Kidney (tissue), 14 donors: Measurements from ENCODE around the gene GALNT9. TPM values are rescaled to one million over a fixed set of nuclear protein-coding genes. Genes with fewer than 3 reads are reported as not detected.
A peak's percentile ranks its signal among the peaks of the same experiment; 100 is the strongest.

Source experiments
- DNase-seq, 5 donors: peaks; one replicate each; pipeline ENCODE4 v3.0.0-alpha.2; 2013 to 2020
- FAIRE-seq: peaks from 2 replicates; lab custom pipeline; 2012; peaks lifted over from hg19 to GRCh38; lab: Jason Lieb, UNC
- H3K27ac ChIP-seq, 2 donors: one replicate each; pipeline ENCODE4 v1.7.0; 2013; ENCODE audit warnings: low read depth in 2 of 2, low read length in 2 of 2, inconsistent platforms in 1 of 2
- H3K27me3 ChIP-seq: one replicate; pipeline ENCODE4 v1.7.1; 2013; ENCODE audit warnings: low read length, inconsistent platforms; ENCODE audit not compliant: control insufficient read depth, insufficient read depth
- H3K36me3 ChIP-seq, 3 donors: one replicate each; pipeline versions ENCODE4 v1.7.0 to v1.7.1; 2013; ENCODE audit warnings: low read length in 3 of 3, control low read depth in 1 of 3, inconsistent platforms in 1 of 3; ENCODE audit not compliant: insufficient read depth in 3 of 3, control insufficient read depth in 2 of 3
- H3K4me1 ChIP-seq, 3 donors: one replicate each; pipeline versions ENCODE4 v1.7.0 to v1.7.1; 2013; ENCODE audit warnings: low read length in 3 of 3, inconsistent platforms in 1 of 3, low read depth in 1 of 3; ENCODE audit not compliant: control insufficient read depth in 2 of 3, insufficient read depth in 2 of 3
- H3K4me3 ChIP-seq, 3 donors: one replicate each; pipeline versions ENCODE4 v1.7.0 to v1.8.1; 2013; ENCODE audit warnings: low read length in 3 of 3, control low read depth in 1 of 3, inconsistent platforms in 1 of 3
- H3K9ac ChIP-seq, 3 donors: one replicate each; pipeline versions ENCODE4 v1.7.0 to v1.7.1; 2013; ENCODE audit warnings: low read length in 3 of 3, control low read depth in 1 of 3, inconsistent platforms in 1 of 3
- H3K9me3 ChIP-seq, 3 donors: one replicate each; pipeline versions ENCODE4 v1.7.0 to v1.7.1; 2013; ENCODE audit warnings: low read length in 3 of 3, control low read depth in 1 of 3, inconsistent platforms in 1 of 3; ENCODE audit not compliant: control insufficient read depth in 2 of 3, insufficient read depth in 1 of 3
- CTCF ChIP-seq: IDR thresholded peaks from 3 replicates; pipeline ENCODE4 v1.5.1; 2012; ENCODE audit warnings: mild to moderate bottlenecking, moderate library complexity, borderline replicate concordance; ENCODE audit not compliant: insufficient read depth; ENCODE audit errors: extremely low read depth
- intact Hi-C: fragments of 100-400 bp; cut with DNase I; formaldehyde crosslinking; loops from one replicate; pipeline ENCODE4 v1.11.1; 2022
- polyA plus RNA-seq: library from polyadenylated mRNA; stranded (reverse); fragments of 350-450 nt; fragmentation: Illumina TruSeq; extraction: RNeasy Lipid Tissue Mini Kit (QIAGEN cat#74804); gene quantifications from one replicate; pipeline ENCODE4 v1.2.3, GENCODE V29; 2014; ENCODE audit warnings: low read depth, low replicate concordance; ENCODE audit not compliant: insufficient read depth
- total RNA-seq: library from RNA; stranded (reverse); fragmentation: NEBNext Ultra II Directional; extraction: Animal tissue kit (Norgen Biotek cat#: 25700); gene quantifications from one replicate; pipeline ENCODE4 v1.2.1, GENCODE V29; 2021
- donor health status: control.
- donor health status: control.
- donor health status: control.
- donor health status: control.
- donor health status: control.
- donor health status: DM: yes; HTN: yes; CAD: no.
- donor health status: Normal renal cell carcinoma (clear cell type).

GALNT9 gene
- total and polyA plus RNA-seq, 2 donors from 2014 or later, result 4.8 to 20.7 TPM

GRCh38 chr12:132363661-132364347 is 34.4 kb upstream of the GALNT9 start:
- DNase-seq (peak in 2 of 5 donors; percentile 38 to 45), FAIRE-seq (no peak)
- H3K4me1 ChIP-seq, result no peaks in the 10 kb centered on the region
- H3K9me3 ChIP-seq, result no peaks in the 10 kb centered on the region
- no peak overlapping the region for H3K27ac ChIP-seq
- H3K4me3 ChIP-seq, result no peak overlapping the region
- H3K27me3 ChIP-seq, result no peaks in the 10 kb centered on the region
- no peaks in the 10 kb centered on the region for H3K36me3 ChIP-seq
- no peak overlapping the region for H3K9ac ChIP-seq
- no peak for TF ChIP-seq CTCF
- intact Hi-C loops, result no loop called here

GRCh38 chr12:132362996-132363660 is 33.7 kb upstream of the GALNT9 start:
- Histone ChIP-seq H3K4me3 (no peak overlapping the region), H3K4me1 (no peaks in the 10 kb centered on the region), H3K9me3 (no peaks in the 10 kb centered on the region), H3K36me3 (no peaks in the 10 kb centered on the region), H3K27ac (no peak overlapping the region), H3K9ac (no peak overlapping the region), H3K27me3 (no peaks in the 10 kb centered on the region)
- intact Hi-C loops, result no loop called here
- TF ChIP-seq CTCF, result no peak
- no peak for FAIRE-seq
- DNase-seq, result peak; percentile 42 to 71 (median 61)

- intact Hi-C loops, result no loop called here
- no peak overlapping the region for H3K9ac ChIP-seq
- no peak overlapping the region for H3K4me3 ChIP-seq
- no peaks in the 10 kb centered on the region for H3K4me1 ChIP-seq
- no peaks in the 10 kb centered on the region for H3K36me3 ChIP-seq
- no peak for TF ChIP-seq CTCF
- FAIRE-seq, result no peak
- H3K9me3 ChIP-seq, result no peaks in the 10 kb centered on the region
- no peak overlapping the region for H3K27ac ChIP-seq
- DNase-seq, result peak in 2 of 5 donors; percentile 45 to 71
- H3K27me3 ChIP-seq, result no peaks in the 10 kb centered on the region
Observed at GRCh38 chr12:132360906-132361777, 31.8 kb upstream of the GALNT9 start.
